ENCODE data around the gene BEND6. TPM values are rescaled to one million over a fixed set of nuclear protein-coding genes. Genes with fewer than 3 reads are reported as not detected.

BEND6 gene
- total RNA-seq, 1 donor from 2014 or later, result not detected

DNA sequence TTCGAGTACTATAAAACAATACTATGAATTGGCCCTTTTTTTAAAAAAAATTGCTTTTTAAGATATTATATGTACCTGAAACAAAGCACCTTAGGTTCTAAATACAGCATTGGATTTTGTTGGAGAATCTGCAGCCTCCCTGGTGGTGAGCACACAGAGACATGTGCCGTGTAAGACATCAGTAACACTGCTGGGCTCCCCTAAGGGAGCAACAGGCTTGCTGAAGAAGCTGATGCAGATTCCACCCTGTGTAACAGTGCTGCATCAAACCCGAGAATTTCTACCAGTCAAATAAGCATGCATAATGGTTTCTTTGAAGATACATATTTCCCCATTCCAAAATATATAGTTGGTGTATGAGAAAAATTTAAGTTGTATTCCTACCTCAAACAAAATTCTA, 108.9 kb downstream of the BEND6 start:
- Mint-ChIP-seq H3K4me3 (ENCODE audit: low read depth) (no peak overlapping the region), H3K9me3 (no peaks in the 10 kb centered on the region), H3K36me3 (ENCODE audit: low read depth) (peaks cover 38% of the 10 kb centered on the region), H3K27me3 (ENCODE audit: low read depth) (no peaks in the 10 kb centered on the region), H3K4me1 (ENCODE audit: low read depth) (peaks cover 6% of the 10 kb centered on the region), H3K27ac (no peak overlapping the region)
- intact Hi-C loops (cut with micrococcal nuclease), result no loop called here
- no peak for DNase-seq (ENCODE audit: low spot score)

DNA sequence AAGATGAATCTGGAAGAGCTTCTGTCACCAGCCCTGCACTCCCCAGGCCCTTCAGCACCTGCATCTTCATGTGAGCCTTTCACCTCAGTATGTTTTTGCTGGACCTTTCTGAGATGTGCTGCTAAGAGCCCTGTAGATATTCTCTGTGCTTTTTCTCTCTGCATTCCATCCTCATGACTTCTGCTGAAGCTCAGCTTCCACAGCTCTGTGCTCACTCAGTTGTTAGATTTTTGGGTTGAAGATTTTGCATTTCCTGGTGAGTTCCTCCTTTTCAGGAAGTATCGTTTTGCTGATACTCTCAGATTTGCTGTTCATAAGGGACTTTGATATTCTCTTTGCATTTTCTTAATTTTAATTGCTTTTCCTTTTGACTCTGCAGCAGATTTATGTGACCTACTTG, 109.9 kb downstream of the BEND6 start:
- Mint-ChIP-seq H3K4me3 (ENCODE audit: low read depth) (no peak overlapping the region), H3K4me1 (ENCODE audit: low read depth) (peaks cover 6% of the 10 kb centered on the region), H3K27me3 (ENCODE audit: low read depth) (no peaks in the 10 kb centered on the region), H3K9me3 (no peaks in the 10 kb centered on the region), H3K27ac (no peak overlapping the region), H3K36me3 (ENCODE audit: low read depth) (peaks cover 34% of the 10 kb centered on the region)
- intact Hi-C loops (cut with micrococcal nuclease), result no loop called here
- DNase-seq (ENCODE audit: low spot score), result no peak

DNA sequence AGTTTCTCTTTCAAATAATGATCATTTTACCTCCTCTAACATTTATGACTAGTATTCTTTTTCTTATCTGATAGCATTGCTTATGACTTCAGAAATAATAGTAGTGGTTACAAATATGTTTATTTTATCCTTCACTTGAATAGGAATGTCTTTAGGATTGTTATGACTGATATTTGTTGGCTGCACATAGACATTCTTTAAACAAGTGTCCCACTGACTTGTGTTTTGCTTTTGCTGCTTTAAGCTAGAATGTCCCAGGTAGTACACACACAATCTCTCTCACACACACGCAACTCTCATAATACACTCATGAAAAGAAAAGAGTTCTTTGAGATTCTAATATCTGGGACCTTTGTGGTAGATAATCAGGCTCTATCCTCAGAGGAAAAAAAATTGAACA, 113.2 kb downstream of the BEND6 start:
- no peak overlapping the region for H3K4me3 Mint-ChIP-seq (ENCODE audit: low read depth)
- H3K9me3 Mint-ChIP-seq, result no peaks in the 10 kb centered on the region
- peaks cover 14% of the 10 kb centered on the region for H3K36me3 Mint-ChIP-seq (ENCODE audit: low read depth)
- no peaks in the 10 kb centered on the region for H3K27me3 Mint-ChIP-seq (ENCODE audit: low read depth)
- peaks cover 6% of the 10 kb centered on the region for H3K4me1 Mint-ChIP-seq (ENCODE audit: low read depth)
- H3K27ac Mint-ChIP-seq, result no peak overlapping the region
- intact Hi-C loops (cut with micrococcal nuclease), result no loop called here
- no peak for DNase-seq (ENCODE audit: low spot score)

DNA sequence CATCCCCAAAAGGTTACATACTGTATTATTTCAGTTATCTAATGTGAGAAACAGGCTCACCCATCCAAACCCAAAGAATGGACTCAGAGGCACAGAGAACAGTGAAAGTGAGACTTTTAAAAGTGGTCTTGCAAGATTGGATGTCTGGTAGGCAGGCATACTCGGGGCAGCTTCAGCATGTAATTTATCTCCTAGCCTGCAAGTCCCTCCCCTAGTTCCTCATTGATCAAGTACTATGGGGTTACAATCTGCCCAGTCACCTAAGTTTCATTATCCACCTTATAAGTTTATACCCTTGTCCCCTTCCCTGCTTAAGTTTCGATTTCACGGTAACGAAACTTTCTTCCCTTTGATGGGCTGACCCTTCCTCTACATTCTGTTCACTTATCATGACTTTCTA, 114.3 kb downstream of the BEND6 start:
- Mint-ChIP-seq H3K36me3 (ENCODE audit: low read depth) (peaks cover 13% of the 10 kb centered on the region), H3K4me3 (ENCODE audit: low read depth) (no peak overlapping the region), H3K9me3 (no peaks in the 10 kb centered on the region), H3K4me1 (ENCODE audit: low read depth) (peaks cover 6% of the 10 kb centered on the region), H3K27ac (no peak overlapping the region), H3K27me3 (ENCODE audit: low read depth) (no peaks in the 10 kb centered on the region)
- DNase-seq (ENCODE audit: low spot score), result no peak
- intact Hi-C loops (cut with micrococcal nuclease), result no loop called here

DNA sequence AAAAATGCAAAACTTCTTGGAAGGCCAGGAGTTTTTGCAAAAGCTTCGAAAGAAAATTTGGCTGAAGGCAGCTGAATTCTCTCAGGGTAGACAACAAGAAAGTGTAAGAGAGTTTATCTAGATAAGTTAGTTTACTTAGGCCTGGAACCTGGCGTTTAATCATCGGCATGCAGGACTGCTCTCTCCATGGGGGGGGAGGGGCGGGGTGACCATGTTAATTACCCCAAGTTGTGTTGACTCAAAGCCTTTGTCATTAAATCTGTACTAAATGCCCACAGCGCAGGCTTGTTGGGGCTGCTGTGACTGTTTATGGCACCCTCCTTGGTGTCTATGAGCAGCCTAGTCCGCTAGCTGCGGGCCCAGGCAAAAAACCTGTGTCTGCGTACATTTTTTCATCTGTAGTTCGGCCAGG, 115.0 kb downstream of the BEND6 start:
- Mint-ChIP-seq H3K27me3 (ENCODE audit: low read depth) (no peaks in the 10 kb centered on the region), H3K4me1 (ENCODE audit: low read depth) (peaks cover 2% of the 10 kb centered on the region), H3K36me3 (ENCODE audit: low read depth) (peaks cover 11% of the 10 kb centered on the region), H3K27ac (no peak overlapping the region), H3K9me3 (no peaks in the 10 kb centered on the region), H3K4me3 (ENCODE audit: low read depth) (no peak overlapping the region)
- no peak for DNase-seq (ENCODE audit: low spot score)
- intact Hi-C loops (cut with micrococcal nuclease), result no loop called here

DNA sequence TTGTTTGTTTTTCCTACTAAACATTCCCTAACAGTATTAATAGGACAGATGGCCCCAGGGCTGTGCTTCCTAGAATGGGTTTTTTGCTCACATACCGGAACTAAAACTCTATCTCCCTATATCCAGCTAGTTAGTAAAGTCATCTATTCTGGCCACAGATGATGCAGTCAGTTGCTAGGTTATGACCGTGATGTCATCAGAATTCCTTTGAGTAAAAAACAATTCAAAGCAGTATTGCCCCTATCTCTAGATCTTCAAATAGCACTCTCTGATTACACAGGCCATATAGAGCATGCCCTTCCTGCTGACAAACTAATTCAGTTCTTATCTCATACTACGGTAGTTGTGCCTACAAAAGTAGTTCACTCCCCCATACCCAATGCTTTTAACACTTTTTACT, 117.2 kb downstream of the BEND6 start:
- intact Hi-C loops (cut with micrococcal nuclease), result no loop called here
- H3K4me1 Mint-ChIP-seq (ENCODE audit: low read depth), result no peaks in the 10 kb centered on the region
- no peak for DNase-seq (ENCODE audit: low spot score)
- no peaks in the 10 kb centered on the region for H3K27me3 Mint-ChIP-seq (ENCODE audit: low read depth)
- H3K27ac Mint-ChIP-seq, result no peak overlapping the region
- H3K9me3 Mint-ChIP-seq, result no peaks in the 10 kb centered on the region
- peaks cover 3% of the 10 kb centered on the region for H3K36me3 Mint-ChIP-seq (ENCODE audit: low read depth)
- H3K4me3 Mint-ChIP-seq (ENCODE audit: low read depth), result no peak overlapping the region

DNA sequence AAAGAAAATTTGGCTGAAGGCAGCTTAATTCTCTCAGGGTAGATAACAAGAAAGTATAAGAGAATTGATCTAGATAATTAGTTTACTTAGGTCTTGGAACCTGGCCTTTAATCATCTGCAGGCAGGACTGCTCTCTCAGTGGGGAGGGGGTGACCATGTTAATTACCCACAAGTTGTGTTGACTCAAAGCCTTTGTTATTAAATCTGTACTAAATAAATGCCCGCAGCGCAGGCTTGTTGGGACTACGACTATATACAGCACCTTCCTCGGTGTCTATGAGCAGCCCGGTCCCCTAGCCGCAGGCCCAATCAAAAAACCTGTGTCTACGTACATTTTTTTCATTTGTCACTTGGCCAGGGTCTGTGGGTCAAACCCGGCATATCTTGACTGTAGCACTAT, 119.5 kb downstream of the BEND6 start:
- Mint-ChIP-seq H3K27ac (no peak overlapping the region), H3K4me1 (ENCODE audit: low read depth) (peaks cover 3% of the 10 kb centered on the region), H3K9me3 (no peaks in the 10 kb centered on the region), H3K36me3 (ENCODE audit: low read depth) (peaks cover 10% of the 10 kb centered on the region), H3K4me3 (ENCODE audit: low read depth) (no peak overlapping the region), H3K27me3 (ENCODE audit: low read depth) (no peaks in the 10 kb centered on the region)
- no peak for DNase-seq (ENCODE audit: low spot score)
- intact Hi-C loops (cut with micrococcal nuclease), result no loop called here

DNA sequence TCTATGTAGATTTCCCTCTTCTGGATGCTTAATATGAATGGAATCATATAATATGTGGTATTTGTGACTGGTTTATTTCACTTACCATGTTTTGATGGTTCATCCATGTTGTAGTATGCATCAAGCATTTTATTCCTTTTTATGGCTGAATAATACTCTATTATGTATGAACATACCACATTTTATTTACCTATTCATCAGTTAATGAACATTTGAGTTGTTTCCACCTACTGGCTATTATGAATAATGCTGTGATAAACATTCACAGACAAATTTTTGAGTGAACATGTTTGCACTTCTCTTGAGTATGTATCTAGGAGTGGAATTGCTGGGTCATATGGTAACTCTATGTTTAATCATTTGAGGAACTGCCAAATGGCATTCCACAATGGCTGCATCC, 120.2 kb downstream of the BEND6 start:
- no peak overlapping the region for H3K4me3 Mint-ChIP-seq (ENCODE audit: low read depth)
- H3K27me3 Mint-ChIP-seq (ENCODE audit: low read depth), result no peaks in the 10 kb centered on the region
- H3K27ac Mint-ChIP-seq, result no peak overlapping the region
- peaks cover under 1% of the 10 kb centered on the region for H3K9me3 Mint-ChIP-seq
- H3K36me3 Mint-ChIP-seq (ENCODE audit: low read depth), result peaks cover 10% of the 10 kb centered on the region
- peaks cover 3% of the 10 kb centered on the region for H3K4me1 Mint-ChIP-seq (ENCODE audit: low read depth)
- intact Hi-C loops (cut with micrococcal nuclease), result no loop called here
- DNase-seq (ENCODE audit: low spot score), result no peak

Other genes with a start within 250 kb of the BEND6 start
- gene KIAA1586, start 91.6 kb downstream of the BEND6 start, total RNA-seq, result 13.1 and 13.7 TPM in 2 replicates
- gene ZNF451, start 135.1 kb downstream of the BEND6 start, total RNA-seq, result 57.7 and 60.3 TPM in 2 replicates
- gene BAG2, start 217.2 kb downstream of the BEND6 start, total RNA-seq, result 13.6 and 14.3 TPM in 2 replicates